GM21576 (cell line): ENCODE results near the gene GPHA2.
"Not testable (repeated sequence)": the region's sequence is repeated elsewhere in the genome, so short reads cannot be mapped to it uniquely, and the experiment has no call there.

ENCODE experiments used
- ATAC-seq: cut with Tn5 transposase; IDR thresholded peaks from one replicate; pipeline ENCODE4 v1.9.1; 2021; ENCODE audit warnings: mild to moderate bottlenecking, moderate library complexity; ENCODE audit not compliant: unreplicated experiment

GPHA2 gene, protein sequence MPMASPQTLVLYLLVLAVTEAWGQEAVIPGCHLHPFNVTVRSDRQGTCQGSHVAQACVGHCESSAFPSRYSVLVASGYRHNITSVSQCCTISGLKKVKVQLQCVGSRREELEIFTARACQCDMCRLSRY

DNA sequence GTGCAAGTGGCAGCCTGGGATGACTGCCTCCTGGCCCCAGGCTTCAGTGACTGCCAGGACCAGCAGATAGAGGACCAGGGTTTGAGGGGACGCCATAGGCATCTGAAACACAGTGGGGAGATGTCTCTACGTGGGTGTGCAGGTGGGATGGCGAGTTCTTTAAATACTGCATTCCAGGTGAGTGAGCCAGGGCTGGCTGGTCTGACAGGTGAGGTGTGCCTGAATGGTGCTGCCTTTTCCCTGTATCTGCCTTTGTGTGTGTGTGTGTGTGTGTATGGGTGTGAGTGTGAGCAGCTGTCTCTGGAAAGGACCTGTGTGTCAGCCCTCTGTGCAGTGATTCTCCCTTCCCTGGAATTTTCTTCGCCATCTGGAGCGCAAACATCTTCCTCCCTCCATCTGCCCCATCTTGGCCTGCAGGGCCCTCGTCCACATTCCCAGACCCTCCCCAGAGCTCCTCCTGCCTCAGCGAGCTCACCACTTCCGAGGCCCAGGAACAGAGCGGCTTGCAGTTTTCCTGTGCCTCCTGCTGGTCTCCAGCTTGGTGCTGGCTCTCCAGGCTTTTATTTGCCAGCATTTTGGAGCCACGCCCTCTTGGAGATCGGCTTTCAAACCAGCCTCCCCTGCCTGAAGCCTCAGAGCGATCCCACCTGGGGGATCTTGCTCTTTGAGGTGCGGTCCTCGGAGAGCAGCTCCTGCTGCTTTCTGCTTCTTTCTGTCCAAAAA is at the start of gene GPHA2:
TSS of gene GPHA2 (minus strand) at position 535 of the 723 bp plus-strand sequence. CDS start at position 102, 433 bp downstream.
- no peak for ATAC-seq

DNA sequence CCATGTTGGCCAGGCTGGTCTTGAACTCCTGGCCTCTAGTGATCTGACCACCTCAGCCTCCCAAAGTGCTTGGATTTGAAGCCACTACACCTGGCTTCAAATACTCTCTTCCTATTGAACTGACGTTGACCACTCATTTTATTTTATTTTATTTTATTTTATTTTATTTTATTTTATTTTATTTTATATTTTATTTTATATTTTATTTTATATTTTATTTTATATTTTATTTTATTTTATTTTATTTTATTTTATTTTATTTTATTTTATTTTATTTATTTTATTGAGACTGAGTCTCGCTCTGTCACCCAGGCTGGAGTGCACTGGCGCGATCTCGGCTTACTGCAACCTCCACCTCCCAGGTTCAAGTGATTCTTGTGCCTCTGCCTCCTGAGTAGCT is 47.6 kb upstream of the GPHA2 start:
- ATAC-seq = not testable (repeated sequence)

DNA sequence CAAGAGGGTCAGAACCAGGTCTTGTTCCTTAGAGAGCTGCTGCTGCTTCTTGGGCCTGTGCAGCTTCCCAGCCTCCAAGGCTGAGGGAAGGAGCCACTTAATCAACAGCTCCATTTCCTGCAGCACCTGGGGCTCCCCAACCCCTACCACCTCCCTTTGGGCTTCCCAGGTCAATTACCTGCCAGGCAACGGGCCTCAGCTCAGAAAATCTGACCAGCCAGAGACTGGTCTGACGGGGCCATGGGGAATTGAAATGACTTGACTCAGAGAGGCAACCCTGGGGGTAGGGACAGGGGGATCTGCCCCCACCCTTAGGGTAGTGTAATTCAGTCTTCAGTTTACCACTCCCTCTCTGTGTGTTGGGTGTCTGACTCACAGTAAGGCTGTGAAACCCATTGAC is 41.0 kb upstream of the GPHA2 start:
- no peak for ATAC-seq

DNA sequence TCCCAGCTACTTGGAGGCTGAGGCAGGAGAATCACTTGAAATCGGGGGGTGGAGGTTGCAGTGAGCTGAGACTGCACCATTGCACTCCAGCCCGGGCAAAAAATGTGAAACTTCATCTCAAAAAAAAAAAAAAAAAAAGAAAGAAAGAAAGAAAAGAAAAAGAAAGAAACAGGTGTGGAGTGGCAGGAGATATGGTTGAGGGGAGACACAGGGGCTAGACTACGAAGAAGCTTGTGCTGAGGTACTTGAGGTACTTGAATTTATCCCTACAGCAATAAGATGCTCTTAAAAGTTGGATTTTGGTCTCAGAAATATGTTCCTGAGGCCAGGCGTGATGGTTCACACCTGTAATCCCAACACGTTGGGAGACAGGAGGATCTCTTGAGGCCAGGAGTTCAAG is 38.4 kb upstream of the GPHA2 start:
- ATAC-seq = no peak

DNA sequence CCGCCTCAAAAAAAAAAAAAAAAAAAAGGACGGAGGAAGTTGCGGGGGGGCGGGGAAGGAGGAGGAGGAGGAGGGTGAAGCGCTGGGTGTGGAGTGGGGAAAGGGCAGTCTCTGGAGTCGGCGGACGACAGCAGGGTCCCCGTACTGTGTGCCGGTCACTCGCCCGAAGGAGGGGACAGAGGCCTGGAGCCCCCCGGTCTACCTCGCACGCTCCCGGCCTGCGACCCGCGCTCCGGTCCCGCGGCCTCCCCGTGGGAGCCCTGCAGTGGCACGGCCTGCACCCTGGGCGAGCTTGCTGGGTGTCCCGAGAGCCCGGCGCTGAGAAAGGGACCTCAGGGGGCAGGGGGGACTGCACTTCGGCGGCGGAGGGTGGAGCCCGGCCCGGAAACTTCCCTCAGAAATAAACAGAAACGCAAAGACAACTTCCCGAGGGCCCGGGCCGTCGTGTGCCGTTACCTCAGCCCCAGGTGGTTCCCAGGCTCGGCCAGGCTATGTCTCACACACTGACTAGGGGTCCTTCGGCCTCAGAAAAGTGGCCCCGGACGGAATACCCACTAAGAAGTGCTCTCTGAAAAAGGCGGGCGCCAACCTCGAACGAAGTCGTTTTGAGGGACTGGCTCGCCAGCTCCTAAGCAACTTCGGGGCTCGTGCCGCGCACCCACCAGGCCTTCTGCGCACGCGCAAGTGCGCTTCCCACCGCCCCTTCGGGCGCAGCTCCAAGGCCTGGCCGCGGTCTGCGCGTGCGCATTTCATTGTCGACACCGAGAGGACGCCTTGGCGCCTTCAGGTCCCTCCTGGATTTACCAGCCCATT is 35.9 kb upstream of the GPHA2 start, which contains the start of gene MAJIN:
TSS of gene MAJIN (minus strand) at position 688 of the 813 bp plus-strand sequence. CDS start 12,703 bp downstream, outside the sequence.
- ATAC-seq = no peak

DNA sequence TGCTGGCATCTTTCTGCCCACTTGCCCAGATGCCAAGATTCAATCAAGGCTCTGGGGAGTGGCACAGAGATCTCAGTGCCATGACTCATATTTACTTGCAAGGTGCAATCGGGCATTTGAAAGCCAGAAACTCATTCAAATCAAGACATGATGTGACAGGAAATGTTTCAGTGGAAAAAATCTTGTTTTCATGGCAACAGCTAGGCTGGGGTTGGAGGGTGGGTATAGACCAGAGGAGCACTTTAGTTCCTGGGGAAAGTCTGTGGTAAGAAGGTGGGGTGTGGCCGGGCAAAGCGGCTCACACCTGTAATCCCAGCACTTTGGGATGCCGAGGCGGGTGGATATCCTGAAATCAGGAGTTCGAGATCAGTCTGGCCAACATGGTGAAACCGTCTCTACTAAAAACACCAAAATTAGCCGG is 35.0 kb upstream of the GPHA2 start:
- no peak for ATAC-seq

DNA sequence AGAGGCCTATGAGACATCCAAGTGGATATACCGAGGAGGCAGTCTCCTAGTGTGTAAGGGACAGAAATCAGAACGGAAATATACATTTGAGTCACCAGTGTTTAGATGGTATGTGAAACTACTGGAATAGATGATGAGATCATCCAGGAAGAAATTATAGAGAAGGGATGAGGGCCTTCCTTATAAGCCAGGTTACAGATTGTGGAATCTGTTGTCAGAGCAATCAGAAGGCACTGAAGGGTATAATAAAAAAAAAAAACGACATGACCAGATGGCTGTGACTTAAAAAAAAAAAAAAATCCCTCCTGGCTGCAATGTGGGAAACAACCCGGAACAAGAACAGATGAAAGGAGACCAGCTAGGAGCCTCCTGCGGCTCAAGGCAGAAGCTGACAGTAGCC is 33.5 kb upstream of the GPHA2 start:
- no peak for ATAC-seq

DNA sequence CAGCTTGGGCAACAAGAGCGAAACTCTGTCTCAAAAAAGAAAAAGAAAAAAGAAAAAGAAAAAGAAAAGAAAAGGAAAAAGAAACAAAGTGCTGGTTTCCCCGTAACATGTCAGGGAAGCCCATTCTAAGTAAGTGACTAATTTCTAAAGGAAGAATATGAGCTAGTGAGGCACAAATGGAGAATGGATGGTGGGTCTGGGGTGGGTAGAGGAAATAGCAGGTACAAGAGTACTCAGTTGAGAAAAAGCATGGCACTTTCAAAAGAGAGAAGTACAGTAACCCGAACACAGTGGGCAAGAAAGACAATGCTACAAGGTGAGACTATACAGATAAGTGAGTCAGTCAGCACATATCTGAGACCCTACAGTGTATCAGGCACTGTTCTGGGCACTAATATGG is 31.7 kb upstream of the GPHA2 start:
- ATAC-seq = no peak

DNA sequence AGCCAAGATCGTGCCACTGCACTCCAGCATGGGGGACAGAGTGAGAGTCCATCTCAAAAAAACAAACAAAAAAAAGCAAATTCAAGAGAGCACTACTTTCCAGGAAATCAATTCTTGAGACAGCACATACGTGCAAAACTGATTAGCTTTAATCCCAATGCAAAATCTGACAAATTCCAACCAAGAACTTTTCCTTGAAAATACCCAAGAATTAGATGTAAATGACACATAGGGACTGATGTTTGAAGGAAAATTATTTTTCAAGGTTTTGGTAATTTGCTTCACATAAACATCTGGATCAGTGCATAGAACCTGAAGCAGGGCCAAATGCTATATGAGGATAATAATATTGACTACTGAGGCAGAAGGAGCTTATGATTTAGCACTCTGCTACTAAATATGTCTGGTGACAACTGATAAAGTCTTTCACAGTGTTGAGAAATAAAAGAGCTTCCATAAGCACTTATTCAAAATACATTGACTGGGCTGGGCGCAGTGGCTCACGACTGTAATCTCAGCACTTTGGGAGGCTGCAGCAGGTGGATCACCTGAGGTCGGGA is 27.5 kb upstream of the GPHA2 start:
- ATAC-seq = no peak

DNA sequence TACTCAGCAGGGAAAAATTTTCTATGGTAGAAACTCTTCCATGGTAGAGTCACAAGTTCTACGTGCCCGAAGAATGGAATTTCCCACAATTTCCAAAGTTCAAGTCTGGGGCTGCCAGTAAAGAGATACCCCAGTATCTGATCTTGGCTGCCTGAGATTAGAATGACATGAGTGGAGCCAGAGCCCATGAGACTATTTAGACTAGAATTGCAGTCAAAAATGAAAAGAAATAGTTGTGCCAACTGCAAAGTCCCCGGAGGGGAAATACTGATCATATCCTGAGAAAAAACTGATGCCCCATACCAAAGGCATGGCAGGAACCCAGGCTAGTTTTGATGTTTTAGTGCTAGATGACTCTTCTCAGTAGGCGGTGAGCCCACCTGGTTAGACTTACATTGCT is 25.0 kb upstream of the GPHA2 start:
- ATAC-seq = no peak

DNA sequence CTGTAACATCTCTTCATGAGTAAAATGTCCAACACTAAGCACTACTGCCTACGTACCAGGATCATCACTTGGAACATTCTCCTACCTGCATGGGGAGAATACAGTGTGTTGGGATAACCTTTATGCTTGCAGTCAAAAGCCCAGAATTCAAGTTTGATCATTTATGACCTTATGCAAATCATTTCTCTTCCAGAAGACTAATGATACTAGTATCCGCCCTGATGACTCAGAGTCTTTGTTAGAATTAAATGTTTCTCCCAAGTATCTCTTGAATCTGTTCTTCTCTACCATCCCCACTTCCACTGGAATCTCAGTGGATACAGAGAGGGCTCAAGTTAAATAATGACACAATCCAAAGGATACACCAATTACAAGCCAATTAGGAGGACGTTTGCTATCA is 23.8 kb upstream of the GPHA2 start:
- no peak for ATAC-seq

DNA sequence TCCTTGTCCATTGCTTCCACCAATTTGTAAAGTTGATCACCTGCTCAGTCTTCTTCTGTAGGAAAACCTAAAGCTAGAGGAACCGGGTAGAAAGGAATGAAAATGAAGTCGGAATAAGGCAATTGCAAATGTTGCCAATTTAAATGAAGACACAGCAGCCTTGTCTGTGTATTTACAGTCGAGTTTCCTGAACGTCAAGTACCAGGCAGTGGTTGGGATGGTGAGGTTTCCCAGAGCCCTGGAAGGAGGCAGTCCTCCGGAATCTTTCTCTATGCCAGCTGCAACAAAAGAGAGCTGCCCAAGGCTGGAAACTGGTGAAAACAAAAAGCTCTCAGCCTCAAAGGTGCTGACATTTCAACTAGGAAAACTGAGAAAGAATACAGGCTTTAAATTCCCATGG is 18.5 kb upstream of the GPHA2 start:
- ATAC-seq = no peak

DNA sequence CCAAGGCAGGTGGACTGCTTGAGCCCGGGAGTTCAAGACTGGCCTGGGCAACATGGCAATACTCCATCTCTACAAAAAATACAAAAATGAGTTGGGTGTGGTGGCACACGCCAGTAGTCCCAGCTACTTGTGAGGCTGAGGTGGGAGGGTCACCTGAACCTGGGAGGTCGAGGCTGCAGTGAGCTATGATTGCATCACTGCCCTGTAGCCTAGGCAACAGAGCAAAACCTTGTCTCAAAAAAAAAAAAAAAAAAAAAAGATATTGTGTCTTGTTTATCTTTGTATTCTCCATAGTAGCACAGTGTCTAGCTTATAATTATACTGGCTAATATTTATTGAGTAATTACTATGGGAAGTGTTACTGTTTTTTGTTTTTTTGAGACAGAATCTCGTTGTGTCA is 15.8 kb upstream of the GPHA2 start:
- no peak for ATAC-seq

DNA sequence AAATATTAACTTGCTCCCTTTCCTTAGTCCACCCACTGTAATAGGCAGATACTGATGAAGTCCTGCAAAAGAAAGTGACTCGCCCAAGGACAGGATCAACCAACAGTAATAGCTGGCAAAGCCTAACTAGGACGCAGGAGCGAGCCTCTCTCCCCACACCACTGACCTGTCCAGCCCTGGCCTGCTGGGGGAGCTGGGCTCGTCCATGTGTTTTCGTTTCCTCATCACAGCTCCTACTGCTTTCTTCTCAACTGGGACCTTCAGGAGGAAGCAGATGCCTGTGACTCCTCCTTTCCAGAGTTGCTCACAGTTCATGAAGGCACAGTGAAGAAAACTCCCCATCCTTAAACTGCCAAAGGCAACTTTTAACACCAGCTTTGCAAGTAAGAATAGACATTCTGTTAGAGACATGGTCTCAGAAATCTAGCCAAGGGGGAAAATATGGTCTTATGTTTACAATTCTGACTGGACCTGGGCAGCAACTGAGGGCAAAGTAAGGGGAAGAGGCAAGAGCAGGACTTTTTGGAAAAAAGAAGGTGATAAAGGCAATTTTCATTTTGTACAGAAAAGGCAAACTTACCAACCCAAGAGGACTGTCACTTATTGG is 11.6 kb upstream of the GPHA2 start:
- ATAC-seq = no peak

DNA sequence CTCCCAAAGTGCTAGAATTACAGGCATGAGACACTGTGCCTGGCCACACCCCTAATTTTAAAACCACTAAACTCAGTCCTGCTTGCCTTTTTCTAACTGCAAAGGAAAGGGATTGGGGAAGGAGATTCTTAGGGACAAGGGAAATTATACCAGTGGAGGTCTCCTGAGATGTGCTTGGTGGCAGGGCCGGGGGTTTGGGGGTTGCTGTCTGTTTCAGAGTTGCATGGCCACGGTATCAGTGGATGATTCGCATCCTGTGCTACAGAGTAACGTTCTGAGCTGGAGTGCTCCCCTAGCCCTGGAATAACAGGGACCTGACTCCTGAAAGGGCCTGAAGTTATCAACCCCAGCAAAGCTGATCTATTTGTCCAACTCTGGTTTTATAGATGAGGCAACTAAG is 846 bp upstream of the GPHA2 start:
- ATAC-seq = no peak

DNA sequence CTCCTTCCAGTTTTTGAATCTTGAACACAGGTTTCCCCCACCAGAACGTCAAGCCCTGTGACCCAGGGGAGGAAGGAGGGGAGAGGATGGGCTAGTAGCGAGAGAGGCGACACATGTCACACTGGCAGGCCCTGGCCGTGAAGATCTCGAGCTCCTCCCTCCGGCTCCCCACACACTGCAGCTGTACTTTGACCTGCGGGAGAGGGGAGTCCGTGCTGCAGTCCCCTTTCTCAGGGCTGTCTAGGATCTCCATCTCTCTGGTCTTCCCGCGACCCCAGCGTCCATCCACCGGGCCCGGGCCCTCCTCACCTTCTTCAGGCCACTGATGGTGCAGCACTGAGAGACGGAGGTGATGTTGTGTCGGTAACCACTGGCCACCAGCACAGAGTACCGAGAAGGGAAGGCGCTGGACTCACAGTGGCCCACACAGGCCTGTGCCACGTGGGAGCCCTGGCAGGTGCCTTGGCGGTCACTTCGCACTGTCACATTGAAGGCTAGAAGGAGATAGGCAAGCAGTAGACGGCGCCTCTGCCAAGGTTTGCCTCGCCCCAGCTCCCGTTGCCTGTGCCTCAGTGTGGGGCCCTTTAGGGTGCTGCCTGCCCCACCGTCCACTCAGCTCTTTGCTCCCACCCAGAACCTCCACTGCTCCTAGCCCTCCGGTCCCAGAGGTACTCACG is 873 bp downstream of the GPHA2 start:
- no peak for ATAC-seq

DNA sequence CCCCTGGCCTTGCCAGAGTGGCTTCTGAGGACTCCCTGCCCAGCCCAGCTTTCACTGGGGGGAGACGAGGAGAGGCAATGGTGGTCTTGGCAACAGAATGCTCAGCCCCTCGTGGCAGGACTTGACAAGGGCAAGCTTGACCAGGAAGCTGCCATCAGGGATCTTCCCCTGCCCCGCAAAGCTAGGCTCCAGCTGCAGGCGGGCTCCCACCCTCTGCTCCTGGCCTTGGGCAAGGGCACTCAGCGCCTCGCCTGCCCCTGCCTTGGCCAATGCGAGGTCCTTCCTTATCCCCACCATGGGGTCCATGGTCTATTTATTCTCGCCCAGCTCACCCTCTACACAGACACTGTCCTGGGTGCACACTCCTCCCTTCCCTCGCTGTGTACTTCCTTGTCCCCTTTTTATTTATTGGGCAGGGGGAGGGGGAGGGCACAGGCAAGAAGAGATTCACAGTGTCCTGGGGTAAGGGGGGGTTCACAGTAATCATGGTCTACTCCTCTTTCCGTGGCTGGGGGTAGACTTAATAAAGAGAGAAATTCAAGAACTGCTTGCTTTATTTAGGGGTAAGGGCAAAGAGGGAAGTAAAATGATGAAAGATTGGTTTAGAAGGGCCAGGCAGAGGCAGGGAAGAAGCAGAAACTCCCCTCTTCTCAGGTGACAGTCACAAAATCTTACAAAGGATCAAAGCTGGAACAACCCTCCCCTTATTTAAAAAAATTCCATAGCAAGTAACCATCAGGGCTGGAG is 1.6 kb downstream of the GPHA2 start:
- no peak for ATAC-seq

DNA sequence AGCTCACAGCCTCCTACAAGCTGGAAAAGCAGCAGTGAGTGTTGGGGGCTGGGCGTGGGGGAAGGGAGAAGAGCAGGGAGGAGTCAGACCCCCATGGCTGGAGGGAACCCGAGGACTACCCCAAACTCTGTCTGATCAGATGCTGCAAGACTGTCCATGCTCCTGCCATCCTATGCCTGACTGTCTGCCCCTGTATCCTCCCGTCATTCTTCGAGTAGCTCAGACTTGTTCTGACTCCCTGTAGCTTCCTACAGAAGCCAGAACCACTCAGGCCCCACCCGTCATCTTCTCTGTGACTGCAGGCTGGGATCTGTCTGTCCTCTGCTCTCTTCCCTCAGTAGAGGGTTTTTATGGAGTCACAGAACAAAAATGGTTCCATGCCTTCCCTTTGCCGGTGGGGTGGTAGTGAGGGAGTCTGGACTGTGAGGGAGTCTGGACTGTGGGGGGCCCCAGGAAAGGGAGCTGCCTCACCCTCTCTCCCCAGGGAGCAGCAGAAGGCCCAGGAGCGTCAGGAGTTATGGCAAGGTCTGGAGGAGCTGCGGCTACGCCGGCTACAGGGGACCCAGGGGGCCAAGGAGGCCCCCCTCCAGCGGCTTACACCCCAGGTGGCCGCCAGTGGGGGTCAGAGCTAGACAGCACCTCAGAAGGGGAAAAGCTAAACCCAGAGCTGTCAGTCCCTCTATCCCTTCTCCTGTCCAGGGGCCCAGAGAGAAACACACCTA is 2.3 kb downstream of the GPHA2 start:
- ATAC-seq = no peak

DNA sequence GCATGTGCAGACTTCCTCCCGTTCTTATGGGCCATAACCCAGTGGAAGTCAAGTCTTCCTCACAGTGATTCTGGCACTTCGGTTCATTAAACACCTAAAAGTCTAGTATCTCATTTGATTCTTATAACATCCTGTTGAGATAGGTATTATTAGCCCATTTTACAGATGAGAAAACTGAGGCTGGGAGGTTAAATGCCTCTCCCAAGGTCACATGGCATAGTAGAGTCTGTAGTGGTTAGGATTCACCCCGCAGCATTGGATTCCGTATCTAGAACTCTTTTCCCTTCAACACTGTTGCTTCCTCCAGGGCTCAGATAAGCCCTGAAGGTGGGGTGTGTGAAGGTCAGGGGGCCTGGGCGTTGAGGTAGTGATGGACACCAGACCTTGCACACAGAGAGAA is 3.4 kb downstream of the GPHA2 start:
- no peak for ATAC-seq
